Measurements from ENCODE around the gene HDAC9. TPM values are rescaled to one million over a fixed set of nuclear protein-coding genes. Genes with fewer than 3 reads are reported as not detected.

The HDAC9 gene
- total RNA-seq, 1 experiment from 2014 or later, result 4.3 TPM

- intact Hi-C loops (cut with micrococcal nuclease), result no loop called here
- no peak overlapping the region for H2AFZ ChIP-seq (ENCODE audit: low read depth, low read length, poor library complexity, severe bottlenecking)
- ChIA-PET RAD21 (ENCODE audit: low non-redundant PET in 1 of 2, low total read pairs in 2 of 2, uncharacterized antibody in 2 of 2, unreplicated experiment in 2 of 2) (no interaction called here), POLR2A (no interaction called here), CTCF (no interaction called here)
- no peak overlapping the region for H3K9ac ChIP-seq (ENCODE audit: low read length)
- H3K79me2 ChIP-seq (ENCODE audit: insufficient read depth, low read length), result no peaks in the 10 kb centered on the region
- H3K36me3 ChIP-seq (ENCODE audit: control insufficient read depth in 1 of 2, insufficient read depth in 2 of 2, low read length in 2 of 2), result no peaks in the 10 kb centered on the region
- no peak overlapping the region for H3K27ac ChIP-seq (ENCODE audit: low read depth, low read length)
- no TSS peak for BruUV-seq (replicated peaks)
- no peak overlapping the region for H3K4me2 ChIP-seq (ENCODE audit: low read length)
- H4K20me1 ChIP-seq (ENCODE audit: insufficient read depth), result no peaks in the 10 kb centered on the region
- no peak for ATAC-seq
- H3K27me3 ChIP-seq (ENCODE audit: insufficient read depth, low read length), result no peaks in the 10 kb centered on the region
- TF ChIP-seq, protein P1, sequence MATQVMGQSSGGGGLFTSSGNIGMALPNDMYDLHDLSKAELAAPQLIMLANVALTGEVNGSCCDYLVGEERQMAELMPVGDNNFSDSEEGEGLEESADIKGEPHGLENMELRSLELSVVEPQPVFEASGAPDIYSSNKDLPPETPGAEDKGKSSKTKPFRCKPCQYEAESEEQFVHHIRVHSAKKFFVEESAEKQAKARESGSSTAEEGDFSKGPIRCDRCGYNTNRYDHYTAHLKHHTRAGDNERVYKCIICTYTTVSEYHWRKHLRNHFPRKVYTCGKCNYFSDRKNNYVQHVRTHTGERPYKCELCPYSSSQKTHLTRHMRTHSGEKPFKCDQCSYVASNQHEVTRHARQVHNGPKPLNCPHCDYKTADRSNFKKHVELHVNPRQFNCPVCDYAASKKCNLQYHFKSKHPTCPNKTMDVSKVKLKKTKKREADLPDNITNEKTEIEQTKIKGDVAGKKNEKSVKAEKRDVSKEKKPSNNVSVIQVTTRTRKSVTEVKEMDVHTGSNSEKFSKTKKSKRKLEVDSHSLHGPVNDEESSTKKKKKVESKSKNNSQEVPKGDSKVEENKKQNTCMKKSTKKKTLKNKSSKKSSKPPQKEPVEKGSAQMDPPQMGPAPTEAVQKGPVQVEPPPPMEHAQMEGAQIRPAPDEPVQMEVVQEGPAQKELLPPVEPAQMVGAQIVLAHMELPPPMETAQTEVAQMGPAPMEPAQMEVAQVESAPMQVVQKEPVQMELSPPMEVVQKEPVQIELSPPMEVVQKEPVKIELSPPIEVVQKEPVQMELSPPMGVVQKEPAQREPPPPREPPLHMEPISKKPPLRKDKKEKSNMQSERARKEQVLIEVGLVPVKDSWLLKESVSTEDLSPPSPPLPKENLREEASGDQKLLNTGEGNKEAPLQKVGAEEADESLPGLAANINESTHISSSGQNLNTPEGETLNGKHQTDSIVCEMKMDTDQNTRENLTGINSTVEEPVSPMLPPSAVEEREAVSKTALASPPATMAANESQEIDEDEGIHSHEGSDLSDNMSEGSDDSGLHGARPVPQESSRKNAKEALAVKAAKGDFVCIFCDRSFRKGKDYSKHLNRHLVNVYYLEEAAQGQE (IDR thresholded peaks at IDR 0.05; ENCODE audit: low read depth), result no peak
- TF ChIP-seq SRF (IDR thresholded peaks at IDR 0.05; ENCODE audit: low read depth), result no peak
- TF ChIP-seq, protein P2, sequence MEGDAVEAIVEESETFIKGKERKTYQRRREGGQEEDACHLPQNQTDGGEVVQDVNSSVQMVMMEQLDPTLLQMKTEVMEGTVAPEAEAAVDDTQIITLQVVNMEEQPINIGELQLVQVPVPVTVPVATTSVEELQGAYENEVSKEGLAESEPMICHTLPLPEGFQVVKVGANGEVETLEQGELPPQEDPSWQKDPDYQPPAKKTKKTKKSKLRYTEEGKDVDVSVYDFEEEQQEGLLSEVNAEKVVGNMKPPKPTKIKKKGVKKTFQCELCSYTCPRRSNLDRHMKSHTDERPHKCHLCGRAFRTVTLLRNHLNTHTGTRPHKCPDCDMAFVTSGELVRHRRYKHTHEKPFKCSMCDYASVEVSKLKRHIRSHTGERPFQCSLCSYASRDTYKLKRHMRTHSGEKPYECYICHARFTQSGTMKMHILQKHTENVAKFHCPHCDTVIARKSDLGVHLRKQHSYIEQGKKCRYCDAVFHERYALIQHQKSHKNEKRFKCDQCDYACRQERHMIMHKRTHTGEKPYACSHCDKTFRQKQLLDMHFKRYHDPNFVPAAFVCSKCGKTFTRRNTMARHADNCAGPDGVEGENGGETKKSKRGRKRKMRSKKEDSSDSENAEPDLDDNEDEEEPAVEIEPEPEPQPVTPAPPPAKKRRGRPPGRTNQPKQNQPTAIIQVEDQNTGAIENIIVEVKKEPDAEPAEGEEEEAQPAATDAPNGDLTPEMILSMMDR (IDR thresholded peaks at IDR 0.05 in 2 of 3, conservative IDR thresholded peaks at IDR 0.05 in 1 of 3; ENCODE audit: borderline replicate concordance in 1 of 3, insufficient read depth in 1 of 3, low read depth in 2 of 3, low read length in 2 of 3), result no peak
- TF ChIP-seq ZNF274 (IDR thresholded peaks at IDR 0.05; ENCODE audit: low read depth, low read length), result no peak
- TF ChIP-seq SIN3A (IDR thresholded peaks at IDR 0.05; ENCODE audit: low read depth), result no peak
- TF ChIP-seq JUND (IDR thresholded peaks at IDR 0.05), result no peak
- TF ChIP-seq MAX (IDR thresholded peaks at IDR 0.05), result no peak
- TF ChIP-seq ELF1 (IDR thresholded peaks at IDR 0.05; ENCODE audit: borderline replicate concordance, low read depth), result no peak
- no peak for TF ChIP-seq ZBTB33 (IDR thresholded peaks at IDR 0.05; ENCODE audit: extremely low read depth, insufficient replicate concordance, low read length)
- no peak for TF ChIP-seq CEBPB (IDR thresholded peaks at IDR 0.05; ENCODE audit: low read depth)
- TF ChIP-seq FOSL1 (IDR thresholded peaks at IDR 0.05; ENCODE audit: low read depth), result no peak
- TF ChIP-seq TCF7L2 (IDR thresholded peaks at IDR 0.05; ENCODE audit: borderline replicate concordance, extremely low read depth, insufficient read depth, insufficient read length), result no peak
- no peak for TF ChIP-seq SP1 (IDR thresholded peaks at IDR 0.05; ENCODE audit: low read depth)
- no peak for TF ChIP-seq POLR2A (IDR thresholded peaks at IDR 0.05; ENCODE audit: borderline replicate concordance, extremely low read depth, insufficient read depth, insufficient read length)
- no peak for TF ChIP-seq YY1 (IDR thresholded peaks at IDR 0.05; ENCODE audit: extremely low read depth, insufficient replicate concordance, low read depth, low read length)
- no peak for TF ChIP-seq ATF3 (IDR thresholded peaks at IDR 0.05)
- TF ChIP-seq EGR1 (IDR thresholded peaks at IDR 0.05; ENCODE audit: low read depth), result no peak
- no peak for TF ChIP-seq EZH2phosphoT487 (IDR thresholded peaks at IDR 0.05; ENCODE audit: borderline replicate concordance)
- DNase-seq (ENCODE audit: low read depth, low spot score), result no peak
- no peaks in the 10 kb centered on the region for H3K4me1 ChIP-seq (ENCODE audit: control insufficient read depth in 1 of 2, insufficient read depth in 2 of 2, low read length in 2 of 2)
- H3K9me2 ChIP-seq (ENCODE audit: insufficient read depth), result no peaks in the 10 kb centered on the region
- no peaks in the 10 kb centered on the region for H3K9me3 ChIP-seq (ENCODE audit: control insufficient read depth in 1 of 2, insufficient read depth in 1 of 2, low read depth in 1 of 2, low read length in 2 of 2)
- no peak overlapping the region for H3K4me3 ChIP-seq (replicated peaks in 1 of 2; ENCODE audit: low read depth in 1 of 2, low read length in 2 of 2)
These were observed 409.9 kb downstream of the HDAC9 start for GRCh38 chr7:18905316-18905943.
